IPS-NIHi7 (cell line): Measurements from ENCODE around the gene KANTR.

Experiments used
- DNase-seq: peaks from one replicate; pipeline ENCODE4 v3.0.0; 2012; ENCODE audit warnings: mixed read lengths; ENCODE audit errors: extremely low spot score

Gene KANTR, protein sequence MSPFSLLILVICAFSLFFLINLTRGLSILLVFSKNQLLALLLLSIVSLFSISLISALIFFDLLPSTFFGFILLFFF

DNA sequence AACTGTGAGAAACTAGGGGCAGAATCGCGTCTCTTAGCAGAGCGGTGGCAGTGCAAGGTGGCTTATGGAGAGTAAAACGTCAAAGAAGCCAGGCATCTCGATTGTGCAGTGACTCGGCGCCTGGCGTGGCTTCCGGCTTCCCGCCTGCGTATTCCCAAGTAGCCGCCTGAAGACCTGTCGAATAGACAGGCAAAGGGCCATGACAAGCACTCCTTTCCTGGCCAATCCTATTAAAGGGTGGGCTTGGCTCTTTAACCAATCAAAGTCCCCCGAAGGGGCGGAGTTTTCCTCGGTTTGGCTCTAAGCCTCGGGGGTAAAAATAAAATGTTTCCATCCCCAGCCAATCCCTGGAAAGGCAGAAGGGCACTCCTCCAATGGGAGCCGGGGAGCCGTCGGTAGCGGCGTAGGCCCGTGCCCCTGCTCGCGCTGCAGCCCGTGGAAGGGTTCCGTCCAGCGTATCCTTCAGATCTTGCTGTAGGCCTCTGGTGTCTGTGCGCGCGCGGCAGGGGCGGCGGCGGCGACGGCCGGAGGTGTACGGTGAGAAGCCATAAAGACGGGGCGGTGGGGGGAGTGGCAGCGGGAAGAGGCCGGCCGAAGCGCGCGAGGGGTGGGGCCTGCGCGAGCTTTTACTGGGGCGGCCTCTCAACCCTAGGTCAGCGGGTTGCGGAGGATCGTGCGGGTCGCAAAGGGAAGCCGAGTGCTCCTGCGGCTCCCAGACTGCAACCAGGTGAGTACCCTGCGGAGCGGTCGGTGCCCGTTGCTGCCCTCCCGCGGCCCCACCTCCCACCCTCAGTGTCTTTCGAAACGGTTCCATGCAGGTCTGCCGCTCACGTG, at the start of gene KANTR:
TSS of gene KANTR (plus strand) at position 395 of the 834 bp plus-strand sequence. CDS start 30,131 bp downstream, outside the sequence.
- peak; percentile 83 for DNase-seq

DNA sequence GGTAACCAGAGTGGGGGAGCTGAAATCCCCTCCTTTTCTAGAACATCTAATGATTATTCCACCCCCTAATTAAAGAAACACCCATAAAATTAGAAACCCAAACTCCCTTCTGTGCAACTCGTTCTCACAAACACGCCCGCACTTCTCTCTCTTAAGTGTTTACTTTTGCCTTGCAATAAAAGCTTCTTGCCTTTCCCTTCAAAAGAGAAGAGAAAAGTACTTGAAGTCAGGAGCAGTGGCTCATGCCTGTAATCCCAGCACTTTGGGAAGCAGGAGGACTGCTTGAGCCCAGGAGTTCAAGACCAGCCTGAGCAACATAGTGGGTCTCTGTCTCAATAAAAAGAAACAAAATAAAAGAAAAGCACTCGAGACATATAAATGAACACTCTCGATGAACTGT, 48.9 kb upstream of the KANTR start:
- DNase-seq: no peak

DNA sequence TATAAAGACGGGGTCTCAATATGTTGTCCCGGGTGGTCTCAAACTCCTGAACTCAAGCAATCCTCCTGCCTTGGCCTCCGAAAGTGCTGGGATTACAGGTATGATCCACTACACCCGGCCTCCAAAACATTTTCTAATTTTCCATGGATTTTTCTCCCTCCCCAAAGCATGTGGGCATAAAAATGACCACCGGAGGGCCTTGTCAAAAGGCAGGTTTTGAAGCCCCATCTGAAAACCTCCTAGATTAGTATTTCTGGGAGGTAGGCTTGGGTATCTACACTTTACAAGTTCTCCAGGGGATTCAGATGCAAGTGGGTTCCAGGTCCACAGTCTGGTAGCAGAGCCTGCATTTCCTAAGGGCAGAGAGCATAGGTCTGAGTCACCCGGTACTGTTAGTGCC, 46.7 kb upstream of the KANTR start:
- DNase-seq: peak; percentile 11

DNA sequence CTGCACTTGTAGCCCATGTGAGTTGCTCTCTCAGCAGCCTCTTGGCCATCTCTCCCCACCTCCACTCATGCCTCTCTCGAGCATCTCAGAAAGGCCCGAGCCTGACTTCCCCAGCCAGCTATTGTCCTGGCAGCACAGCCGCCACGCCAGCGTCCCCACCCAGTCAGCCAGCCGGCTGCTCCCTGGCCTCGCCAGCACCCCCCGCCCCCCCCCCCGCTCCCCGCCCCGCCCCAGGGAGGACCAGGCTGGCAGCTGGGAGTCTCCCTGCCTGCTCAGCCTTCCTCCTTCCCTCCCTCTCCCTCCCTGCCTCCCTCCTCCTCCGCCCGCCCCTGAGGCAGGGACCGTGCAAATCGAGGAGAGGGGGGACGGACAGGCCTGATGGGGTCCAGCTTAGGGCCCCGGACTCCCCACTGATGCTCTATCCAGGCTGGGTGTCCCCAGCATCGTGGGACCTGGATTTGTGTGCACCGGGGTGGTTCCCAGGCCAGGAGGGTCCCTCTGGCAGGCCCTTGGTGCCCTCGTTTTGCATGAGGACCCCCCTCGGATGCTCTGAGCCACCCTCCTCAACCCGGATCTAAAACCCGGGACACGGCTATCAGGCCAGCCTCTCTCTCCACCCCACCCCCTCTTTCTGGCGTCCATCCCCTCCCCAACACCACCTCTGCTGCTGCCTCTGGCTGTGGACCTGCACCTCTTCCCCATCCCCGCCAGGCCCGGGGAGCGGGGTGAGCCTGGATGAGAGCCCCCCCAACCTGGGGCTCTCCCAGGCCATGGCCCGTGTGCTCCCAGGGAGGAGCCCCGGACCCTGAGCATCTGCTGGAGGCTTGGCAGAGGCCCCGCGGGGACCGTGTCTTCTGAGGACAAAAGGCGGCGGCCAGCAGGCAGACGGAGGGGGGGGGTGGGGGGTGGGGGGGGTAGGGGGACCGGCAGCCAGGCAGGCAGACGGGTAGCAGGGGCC, 45.5 kb upstream of the KANTR start, which contains the start of gene GPR173:
TSS of gene GPR173 (plus strand) at position 621 of the 958 bp plus-strand sequence. CDS start 27,833 bp downstream, outside the sequence.
- peak; percentile 49 for DNase-seq

DNA sequence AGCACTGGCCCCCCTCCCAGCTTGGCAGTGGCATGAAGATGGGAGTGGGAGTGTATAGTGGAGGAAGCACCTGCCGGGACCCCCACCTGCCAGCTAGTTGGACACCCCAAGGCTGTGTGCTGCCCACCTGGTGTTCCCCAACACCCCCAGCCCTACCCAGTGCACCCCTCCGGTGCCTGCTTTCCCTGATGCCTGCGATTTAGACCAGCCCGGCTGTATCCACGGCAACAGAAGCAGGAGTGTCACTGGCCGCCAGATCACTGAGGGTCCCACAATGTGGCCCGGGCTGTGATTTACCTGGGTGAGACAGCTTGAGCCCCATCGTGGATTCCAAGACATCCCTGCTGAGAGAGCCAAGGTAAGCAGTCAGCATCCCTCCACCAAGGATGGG, 44.8 kb upstream of the KANTR start:
- no peak for DNase-seq

DNA sequence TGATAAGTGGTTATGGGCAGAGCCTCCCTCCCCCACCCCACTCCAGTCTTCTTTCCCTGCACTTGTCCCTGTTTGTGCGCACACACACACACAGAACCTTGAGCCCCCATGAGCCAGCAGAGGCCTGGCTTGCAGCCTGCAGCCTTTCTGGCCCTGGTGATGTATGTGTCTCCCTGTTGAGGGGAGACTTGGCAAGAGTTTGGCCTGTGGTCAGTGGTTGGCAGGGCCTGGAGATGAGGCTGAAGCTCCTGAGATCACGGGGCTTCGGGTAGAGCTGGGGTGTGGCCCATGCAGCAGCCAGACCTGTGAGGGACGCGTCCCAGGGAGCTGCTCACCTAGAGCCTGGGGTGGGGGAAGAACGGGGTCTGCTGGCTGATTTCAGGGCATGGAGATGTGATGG, 43.1 kb upstream of the KANTR start:
- DNase-seq: no peak

DNA sequence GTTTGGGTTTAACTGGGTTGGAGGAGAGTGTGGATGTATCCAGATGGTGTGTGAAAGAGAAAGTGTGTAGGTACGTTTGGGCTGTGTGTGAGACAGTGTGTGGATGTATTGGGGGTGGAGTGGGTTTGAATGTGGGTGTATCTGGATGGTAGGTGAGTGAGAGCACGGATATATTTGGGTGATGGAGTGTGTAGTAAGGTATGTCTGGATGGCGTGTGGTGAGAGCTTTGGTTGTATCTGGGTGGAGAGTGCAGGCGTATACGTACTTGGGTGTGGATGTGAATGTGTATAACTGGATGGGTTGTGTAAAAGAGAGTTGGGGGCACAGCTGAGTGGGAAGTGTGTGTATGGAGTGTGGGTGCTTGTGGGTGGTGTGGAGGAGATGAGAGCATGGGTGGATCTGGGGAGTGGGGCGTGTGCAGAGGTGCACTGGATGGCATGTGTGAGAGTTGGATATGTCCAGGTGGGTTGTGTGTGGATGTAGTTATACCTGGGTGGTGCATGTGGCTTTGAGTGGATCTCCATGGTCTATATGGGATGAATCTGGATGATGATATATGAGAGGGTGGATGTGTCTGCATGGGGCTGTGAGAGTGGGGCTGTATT, 38.6 kb upstream of the KANTR start:
- no peak for DNase-seq

DNA sequence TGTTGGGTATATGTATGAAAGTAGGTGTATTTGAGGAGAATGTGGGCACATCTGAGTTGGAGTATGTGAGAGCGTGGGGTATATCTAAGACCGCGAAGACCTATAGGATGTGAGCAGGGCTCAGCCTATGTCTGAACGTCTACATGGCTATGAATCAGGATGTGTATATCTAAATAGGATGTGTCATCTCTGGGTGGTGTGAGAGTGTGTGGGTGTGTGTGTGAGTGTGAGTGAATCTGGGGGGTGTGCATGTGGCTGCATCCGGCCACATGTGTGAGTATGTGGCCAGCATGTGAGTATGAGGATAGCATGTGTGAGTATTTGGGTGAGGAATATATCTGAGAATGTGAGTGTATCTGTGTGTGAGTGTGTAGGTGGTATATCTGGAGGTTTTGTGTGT, 37.6 kb upstream of the KANTR start:
- no peak for DNase-seq

DNA sequence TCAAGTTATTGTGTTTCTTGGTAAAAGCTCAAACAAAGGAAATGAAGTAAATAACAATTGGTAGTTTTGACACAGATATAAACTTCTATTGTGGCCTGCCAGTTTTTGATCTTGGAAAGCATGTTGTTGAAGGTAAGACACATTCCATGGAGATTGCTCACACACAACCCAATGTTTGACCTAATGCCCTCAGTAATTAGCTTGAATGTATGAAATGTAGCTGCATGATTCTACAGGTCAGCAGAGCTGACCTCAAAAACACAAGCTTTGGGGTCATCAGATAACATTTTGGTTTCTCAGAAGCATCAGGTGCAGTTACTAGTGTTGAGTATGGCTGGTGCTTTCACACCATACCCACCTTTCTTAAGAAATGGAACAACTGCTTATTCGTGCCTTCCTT, 28.8 kb upstream of the KANTR start:
- no peak for DNase-seq

DNA sequence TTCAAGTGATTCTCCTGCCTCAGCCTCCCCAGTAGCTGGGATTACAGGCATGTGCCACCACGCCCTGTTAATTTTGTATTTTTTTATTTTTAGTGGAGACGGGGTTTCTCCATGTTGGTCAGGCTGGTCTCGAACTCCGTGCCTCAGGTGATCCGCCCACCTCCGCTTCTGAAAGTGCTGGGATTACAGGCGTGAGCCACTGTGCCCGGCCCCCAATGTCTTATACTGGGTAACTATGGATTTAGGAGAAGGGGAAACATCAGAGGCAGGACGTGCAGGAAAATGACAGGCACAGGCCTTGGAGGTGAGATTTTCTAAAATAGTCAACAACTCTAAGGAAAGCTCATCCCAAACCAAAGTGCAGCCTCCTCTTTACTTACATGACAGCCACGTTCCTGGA, 22.9 kb upstream of the KANTR start:
- no peak for DNase-seq

DNA sequence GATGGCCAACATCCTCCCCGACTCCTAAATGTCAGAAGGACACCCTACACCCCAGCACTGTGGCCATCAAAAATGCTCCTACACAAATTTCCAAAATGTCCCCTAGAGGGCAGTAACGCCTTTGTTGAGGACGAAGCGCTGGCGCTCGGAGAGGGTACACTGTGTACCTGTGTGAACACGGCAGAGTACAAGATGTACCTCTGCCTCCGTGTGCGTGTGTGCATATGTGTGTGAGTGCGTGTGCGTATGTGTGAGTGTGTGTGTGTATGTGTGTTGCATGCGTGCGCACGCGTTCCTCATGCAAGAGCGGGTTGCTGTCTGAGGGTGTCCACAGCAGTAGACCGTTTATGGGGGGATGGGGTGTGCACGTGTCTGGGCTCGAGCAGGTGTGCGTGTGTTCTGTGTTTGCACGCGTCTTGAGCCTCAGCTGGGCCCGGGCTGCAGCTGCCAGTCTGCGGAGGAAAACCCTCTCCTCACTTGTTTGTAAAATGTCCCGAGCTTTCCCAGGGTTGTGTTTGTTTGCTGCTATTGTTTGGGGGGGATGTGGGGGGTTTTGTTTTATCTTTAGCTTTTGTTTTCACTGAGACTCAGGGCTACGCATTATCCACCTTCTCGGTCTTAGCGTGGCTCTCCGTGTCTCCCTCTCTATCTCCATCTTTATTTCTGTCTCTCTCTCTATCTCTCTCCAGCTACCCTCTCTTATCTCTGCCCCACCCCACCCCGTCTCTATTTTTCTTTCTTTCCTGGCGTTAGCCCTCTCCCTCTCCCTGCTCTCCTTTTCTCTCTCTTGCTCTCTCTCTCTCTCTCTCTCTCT, 22.1 kb upstream of the KANTR start:
- peak; percentile 54 for DNase-seq

DNA sequence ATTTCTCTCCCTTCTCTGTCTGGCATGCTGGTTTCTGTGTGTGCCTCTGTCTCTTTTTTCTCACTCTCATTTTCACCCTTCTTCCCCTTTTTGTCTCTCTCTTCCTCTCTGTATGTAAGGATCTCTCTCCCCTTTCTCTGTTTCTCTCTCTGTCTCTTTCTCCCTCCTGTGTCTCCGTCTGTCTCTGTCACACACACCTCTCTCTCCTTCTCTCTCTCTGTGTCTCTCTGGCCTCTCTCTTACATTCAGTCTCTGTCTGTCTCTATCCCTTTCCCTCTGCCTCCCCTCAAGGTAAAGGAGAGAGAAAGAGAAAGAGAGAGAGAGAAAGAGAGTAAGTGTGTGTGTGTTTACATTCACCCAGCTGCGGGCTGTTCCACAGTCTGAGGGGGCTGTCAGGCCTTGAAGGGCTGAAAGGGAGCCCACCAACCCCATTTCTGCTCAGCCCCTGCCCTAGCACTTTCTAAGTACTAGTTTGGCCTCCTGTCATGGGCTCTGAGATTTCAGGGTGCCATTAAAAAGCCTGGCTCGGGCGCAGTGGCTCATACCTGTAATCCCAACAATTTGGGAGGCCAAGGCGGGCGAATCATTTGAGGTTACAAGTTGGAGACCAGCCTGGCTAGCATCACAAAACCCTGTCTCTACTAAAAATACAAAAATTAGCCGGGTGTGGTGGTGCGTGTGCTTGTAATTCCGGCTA, 21.4 kb upstream of the KANTR start:
- no peak for DNase-seq

DNA sequence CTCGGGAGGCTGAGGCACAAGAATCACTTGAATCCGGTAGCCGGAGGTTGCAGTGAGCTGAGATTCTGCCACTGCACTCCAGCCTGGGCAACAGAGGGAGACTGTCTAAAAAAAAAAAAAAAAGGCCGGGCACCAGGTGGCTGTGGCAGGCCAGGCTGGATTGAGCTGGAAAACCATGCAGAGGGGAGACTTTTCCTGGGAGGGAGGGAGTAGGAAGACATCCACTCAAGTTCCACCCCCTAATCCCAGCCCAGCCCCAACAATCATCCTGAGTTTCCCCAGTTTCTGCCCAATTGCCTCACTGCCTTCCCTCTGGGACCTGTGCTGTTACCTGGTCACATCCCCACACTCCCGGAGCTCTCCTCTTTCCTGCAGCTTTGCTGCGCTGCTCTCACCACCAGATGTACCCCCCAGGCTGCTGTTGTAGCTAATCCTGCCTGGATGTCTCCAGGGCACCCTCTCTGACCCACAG, 20.8 kb upstream of the KANTR start:
- DNase-seq: no peak

DNA sequence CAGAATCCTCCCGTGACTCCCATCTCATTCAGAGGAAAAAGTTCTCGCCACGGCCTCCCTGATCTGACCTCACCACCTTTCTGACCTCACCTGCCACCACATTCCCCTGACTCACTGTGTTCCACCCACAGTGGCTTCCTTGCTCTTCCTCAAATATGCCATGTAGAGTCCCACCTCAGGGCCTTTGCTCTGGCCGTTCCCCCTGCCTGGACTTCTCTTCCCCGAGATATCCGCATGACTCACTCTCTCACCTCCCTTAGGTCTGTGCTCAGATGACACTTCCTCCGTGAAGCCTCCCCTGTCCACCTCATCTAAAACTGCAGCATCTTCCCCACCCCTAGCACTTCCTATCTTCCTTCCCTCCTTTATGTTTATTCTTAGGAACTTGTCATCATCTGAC, 18.9 kb upstream of the KANTR start:
- no peak for DNase-seq

DNA sequence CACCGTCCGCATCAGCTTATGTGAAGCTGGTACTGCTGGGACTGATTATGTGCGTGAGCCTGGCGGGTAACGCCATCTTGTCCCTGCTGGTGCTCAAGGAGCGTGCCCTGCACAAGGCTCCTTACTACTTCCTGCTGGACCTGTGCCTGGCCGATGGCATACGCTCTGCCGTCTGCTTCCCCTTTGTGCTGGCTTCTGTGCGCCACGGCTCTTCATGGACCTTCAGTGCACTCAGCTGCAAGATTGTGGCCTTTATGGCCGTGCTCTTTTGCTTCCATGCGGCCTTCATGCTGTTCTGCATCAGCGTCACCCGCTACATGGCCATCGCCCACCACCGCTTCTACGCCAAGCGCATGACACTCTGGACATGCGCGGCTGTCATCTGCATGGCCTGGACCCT, 17.3 kb upstream of the KANTR start:
- no peak for DNase-seq

DNA sequence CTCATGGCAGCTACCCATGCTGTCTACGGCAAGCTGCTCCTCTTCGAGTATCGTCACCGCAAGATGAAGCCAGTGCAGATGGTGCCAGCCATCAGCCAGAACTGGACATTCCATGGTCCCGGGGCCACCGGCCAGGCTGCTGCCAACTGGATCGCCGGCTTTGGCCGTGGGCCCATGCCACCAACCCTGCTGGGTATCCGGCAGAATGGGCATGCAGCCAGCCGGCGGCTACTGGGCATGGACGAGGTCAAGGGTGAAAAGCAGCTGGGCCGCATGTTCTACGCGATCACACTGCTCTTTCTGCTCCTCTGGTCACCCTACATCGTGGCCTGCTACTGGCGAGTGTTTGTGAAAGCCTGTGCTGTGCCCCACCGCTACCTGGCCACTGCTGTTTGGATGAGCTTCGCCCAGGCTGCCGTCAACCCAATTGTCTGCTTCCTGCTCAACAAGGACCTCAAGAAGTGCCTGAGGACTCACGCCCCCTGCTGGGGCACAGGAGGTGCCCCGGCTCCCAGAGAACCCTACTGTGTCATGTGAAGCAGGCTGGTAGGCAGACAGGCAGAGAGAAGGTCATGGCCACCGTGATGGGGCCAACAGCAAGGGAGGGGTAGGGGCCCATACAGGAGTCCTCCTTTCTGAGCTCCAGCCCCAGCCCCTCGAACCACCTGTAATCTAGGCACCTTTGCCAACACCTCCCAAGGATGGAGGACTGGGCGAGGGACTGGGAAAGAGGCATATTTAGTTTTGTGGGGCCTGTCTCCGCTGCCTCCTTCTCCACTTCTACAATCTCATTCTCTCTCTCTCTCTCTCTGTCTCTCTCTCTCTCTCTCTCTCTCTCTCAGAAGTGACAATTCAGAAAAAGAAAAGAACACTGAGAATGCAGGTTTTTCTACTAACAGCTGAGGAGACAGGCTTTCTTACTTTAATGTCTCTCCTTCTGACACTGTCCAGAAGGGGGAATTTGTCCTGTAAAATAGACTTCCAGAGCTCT, 16.4 kb upstream of the KANTR start:
- DNase-seq: no peak

DNA sequence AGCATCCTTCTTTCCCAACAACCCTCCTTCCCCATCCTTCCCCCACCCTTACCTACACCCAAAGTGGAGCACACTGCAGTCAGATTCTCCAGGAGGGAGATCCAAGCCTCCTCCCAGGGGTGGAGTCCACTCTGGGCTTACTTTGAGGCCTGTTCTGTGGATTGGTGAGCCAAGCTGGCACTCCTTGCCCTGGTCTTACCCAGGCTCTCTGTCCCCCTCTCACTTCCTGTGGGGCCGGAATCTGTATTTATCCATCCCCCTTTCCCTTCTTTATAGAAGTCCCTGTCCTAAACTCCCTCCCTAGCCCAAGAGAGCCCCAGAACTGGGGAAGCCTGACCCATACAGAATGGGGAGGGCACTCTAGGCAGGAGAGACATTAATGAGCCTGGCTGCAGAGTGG, 15.0 kb upstream of the KANTR start:
- DNase-seq: no peak

DNA sequence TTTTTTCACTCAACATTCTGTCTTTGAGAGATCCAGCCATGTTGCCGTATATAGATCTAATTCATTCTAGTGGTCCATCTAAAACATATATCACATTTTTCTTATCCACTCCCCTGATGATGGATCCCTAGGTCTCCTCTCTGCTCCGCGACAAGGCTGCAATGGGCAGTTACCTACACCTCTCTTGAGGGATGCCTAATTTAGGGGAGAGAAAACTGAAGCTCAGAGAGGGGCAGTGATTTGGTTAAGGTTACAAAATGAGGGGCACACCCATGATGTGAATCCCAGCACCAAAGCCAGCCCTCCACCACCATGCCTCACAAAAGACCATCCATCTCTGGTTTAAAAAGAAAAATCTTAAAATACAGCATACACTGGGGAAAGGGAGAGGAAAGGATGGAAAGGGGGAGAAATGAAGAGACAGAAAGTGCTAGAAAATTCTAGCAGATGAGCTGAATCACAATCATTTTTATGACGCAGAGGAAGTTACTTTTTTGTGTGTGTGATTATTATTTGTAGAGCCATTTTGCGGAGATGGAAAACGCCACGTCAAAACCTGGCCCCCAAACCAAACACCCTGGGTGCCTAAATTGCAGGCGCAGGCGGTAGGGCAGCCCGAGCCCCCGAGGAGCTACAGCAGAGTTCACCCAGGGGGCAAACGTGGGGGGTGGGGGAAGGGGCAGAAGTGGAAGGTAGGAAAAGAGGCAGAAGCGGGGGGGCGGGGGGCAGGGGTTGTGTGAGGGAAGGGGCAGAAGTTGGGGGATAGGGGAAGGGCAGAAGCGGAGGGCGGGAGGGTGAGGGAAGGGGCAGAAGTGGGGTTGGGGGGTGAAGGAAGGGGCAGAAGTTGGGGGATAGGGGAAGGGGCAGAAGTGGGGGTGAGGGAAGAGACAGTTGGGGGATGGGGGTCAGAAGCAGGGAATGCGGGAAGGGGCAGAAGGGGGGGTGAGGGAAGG, 13.0 kb upstream of the KANTR start:
- DNase-seq: no peak
